GM21529 (cell line): ENCODE results near the gene FIGN.

ENCODE experiments used
- ATAC-seq: cut with Tn5 transposase; IDR thresholded peaks from one replicate; pipeline ENCODE4 v1.9.1; 2021; ENCODE audit not compliant: unreplicated experiment

FIGN gene

GRCh38 chr2:163735685-163736432 is at the start of gene FIGN:
Gene FIGN (minus strand): TSS chr2:163736008. CDS start chr2:163734927, 1,081 bp downstream.
- no peak for ATAC-seq

GRCh38 chr2:163785162-163785561 is 49.4 kb upstream of the FIGN start:
- no peak for ATAC-seq

GRCh38 chr2:163779970-163780597 is 44.3 kb upstream of the FIGN start:
- ATAC-seq, result no peak

GRCh38 chr2:163778045-163778781 is 42.4 kb upstream of the FIGN start:
- no peak for ATAC-seq

- ATAC-seq, result no peak
Observed at GRCh38 chr2:163775304-163775703, 39.5 kb upstream of the FIGN start.

- ATAC-seq, result no peak
Observed at GRCh38 chr2:163774862-163775261, 39.1 kb upstream of the FIGN start.

GRCh38 chr2:163773276-163773675 is 37.5 kb upstream of the FIGN start:
- ATAC-seq, result no peak

GRCh38 chr2:163771596-163771995 is 35.8 kb upstream of the FIGN start:
- no peak for ATAC-seq

GRCh38 chr2:163768881-163769695 is 33.3 kb upstream of the FIGN start:
- no peak for ATAC-seq

GRCh38 chr2:163767097-163767496 is 31.3 kb upstream of the FIGN start:
- ATAC-seq, result no peak

- ATAC-seq, result no peak
Observed at GRCh38 chr2:163764566-163764965, 28.8 kb upstream of the FIGN start.

GRCh38 chr2:163759013-163759412 is 23.2 kb upstream of the FIGN start:
- no peak for ATAC-seq

- no peak for ATAC-seq
Observed at GRCh38 chr2:163757814-163758213, 22.0 kb upstream of the FIGN start.

GRCh38 chr2:163756588-163756987 is 20.8 kb upstream of the FIGN start:
- ATAC-seq, result no peak

GRCh38 chr2:163755366-163755765 is 19.6 kb upstream of the FIGN start:
- ATAC-seq, result no peak

- ATAC-seq, result no peak
Observed at GRCh38 chr2:163753726-163754125, 17.9 kb upstream of the FIGN start.

- ATAC-seq, result no peak
Observed at GRCh38 chr2:163752267-163752666, 16.5 kb upstream of the FIGN start.

GRCh38 chr2:163751696-163752095 is 15.9 kb upstream of the FIGN start:
- ATAC-seq, result no peak

- ATAC-seq, result no peak
Observed at GRCh38 chr2:163748420-163748819, 12.6 kb upstream of the FIGN start.

- no peak for ATAC-seq
Observed at GRCh38 chr2:163741435-163741834, 5.6 kb upstream of the FIGN start.

- no peak for ATAC-seq
Observed at GRCh38 chr2:163737563-163737962, 1.8 kb upstream of the FIGN start.
